ENCODE measurements around the gene BABAM2. TPM values are rescaled to one million over a fixed set of nuclear protein-coding genes. Genes with fewer than 3 reads are reported as not detected.

Gene BABAM2
- total RNA-seq, 4 donors from 2014 or later: 23.7 to 41.1 (median 27.9) TPM

- TF ChIP-seq EP300 (IDR thresholded peaks at IDR 0.05) (no peak), POLR2A (IDR thresholded peaks at IDR 0.05) (no peak), CTCF (IDR thresholded peaks at IDR 0.05) (no peak), POLR2AphosphoS5 (IDR thresholded peaks at IDR 0.05) (no peak)
- H3K36me3 ChIP-seq: no peaks in the 10 kb centered on the region
- WGBS: 57% methylated on average over 3 of the region's 3 CpGs
- H3K9me3 ChIP-seq: no peaks in the 10 kb centered on the region
- H3K4me3 ChIP-seq: no peak overlapping the region
- H3K4me1 ChIP-seq: peaks cover 49% of the 10 kb centered on the region
- DNase-seq (ENCODE audit: low spot score in 2 of 2): no peak
- no peak overlapping the region for H3K27ac ChIP-seq
- no peaks in the 10 kb centered on the region for H3K27me3 ChIP-seq
Measured at GRCh38 chr2:28271231-28271918, 380.8 kb downstream of the BABAM2 start.

- H3K4me1 ChIP-seq: peaks cover 55% of the 10 kb centered on the region
- H3K27ac ChIP-seq: no peak overlapping the region
- no peak for TF ChIP-seq CTCF (IDR thresholded peaks at IDR 0.05)
- TF ChIP-seq EP300 (IDR thresholded peaks at IDR 0.05): no peak
- no peak for TF ChIP-seq POLR2A (IDR thresholded peaks at IDR 0.05)
- no peak for TF ChIP-seq POLR2AphosphoS5 (IDR thresholded peaks at IDR 0.05)
- no peaks in the 10 kb centered on the region for H3K36me3 ChIP-seq
- H3K27me3 ChIP-seq: no peaks in the 10 kb centered on the region
- H3K4me3 ChIP-seq: no peak overlapping the region
- no peaks in the 10 kb centered on the region for H3K9me3 ChIP-seq
- DNase-seq (ENCODE audit: low spot score in 2 of 2): no peak
Measured at GRCh38 chr2:28271919-28272250, 381.4 kb downstream of the BABAM2 start.

- H3K9me3 ChIP-seq: no peaks in the 10 kb centered on the region
- TF ChIP-seq CTCF (IDR thresholded peaks at IDR 0.05) (no peak), EP300 (IDR thresholded peaks at IDR 0.05) (no peak), POLR2A (IDR thresholded peaks at IDR 0.05) (no peak), POLR2AphosphoS5 (IDR thresholded peaks at IDR 0.05) (no peak)
- H3K27me3 ChIP-seq: no peaks in the 10 kb centered on the region
- H3K27ac ChIP-seq: no peak overlapping the region
- 76% methylated on average over 6 of the region's 6 CpGs for WGBS
- no peaks in the 10 kb centered on the region for H3K36me3 ChIP-seq
- peaks cover 48% of the 10 kb centered on the region for H3K4me1 ChIP-seq
- DNase-seq (ENCODE audit: low spot score in 2 of 2): no peak
- H3K4me3 ChIP-seq: no peak overlapping the region
Measured at GRCh38 chr2:28273751-28274150, 383.2 kb downstream of the BABAM2 start.

GRCh38 chr2:28274911-28275685 lies 384.6 kb downstream of the BABAM2 start:
- no peaks in the 10 kb centered on the region for H3K36me3 ChIP-seq
- peak overlapping the region; percentile 80 for H3K27ac ChIP-seq
- no peaks in the 10 kb centered on the region for H3K27me3 ChIP-seq
- no peak for DNase-seq (ENCODE audit: low spot score in 2 of 2)
- WGBS: 36% methylated on average over 11 of the region's 11 CpGs
- no peak overlapping the region for H3K4me3 ChIP-seq
- no peaks in the 10 kb centered on the region for H3K9me3 ChIP-seq
- TF ChIP-seq EP300 (IDR thresholded peaks at IDR 0.05) (no peak), POLR2AphosphoS5 (IDR thresholded peaks at IDR 0.05) (no peak), POLR2A (IDR thresholded peaks at IDR 0.05) (no peak), CTCF (IDR thresholded peaks at IDR 0.05) (no peak)
- peaks cover 36% of the 10 kb centered on the region for H3K4me1 ChIP-seq

GRCh38 chr2:28276076-28276618 lies 385.6 kb downstream of the BABAM2 start:
- Histone ChIP-seq H3K9me3 (no peaks in the 10 kb centered on the region), H3K27ac (peak overlapping the region; percentile 80), H3K4me1 (peaks cover 29% of the 10 kb centered on the region), H3K4me3 (no peak overlapping the region), H3K27me3 (no peaks in the 10 kb centered on the region), H3K36me3 (no peaks in the 10 kb centered on the region)
- TF ChIP-seq POLR2AphosphoS5 (IDR thresholded peaks at IDR 0.05): no peak
- no peak for TF ChIP-seq EP300 (IDR thresholded peaks at IDR 0.05)
- TF ChIP-seq CTCF (IDR thresholded peaks at IDR 0.05): no peak
- TF ChIP-seq POLR2A (IDR thresholded peaks at IDR 0.05): no peak
- WGBS: 44% methylated on average over 11 of the region's 11 CpGs
- DNase-seq (ENCODE audit: low spot score in 2 of 2): no peak
